Progenitor cell of endocrine pancreas (in vitro differentiated cells): ENCODE results near the gene ACTL6A. TPM values are rescaled to one million over a fixed set of nuclear protein-coding genes. Genes with fewer than 3 reads are reported as not detected.

ENCODE experiments used
- DNase-seq: peaks from one replicate; pipeline ENCODE4 v3.0.0; 2021; ENCODE audit warnings: low spot score; ENCODE audit not compliant: unreplicated experiment
- H3K27ac Mint-ChIP-seq: 2 replicates; pipeline ENCODE4 v1.8.0; 2021; ENCODE audit warnings: mild to moderate bottlenecking, moderate library complexity, mixed read lengths
- H3K27me3 Mint-ChIP-seq: 2 replicates; pipeline ENCODE4 v1.8.0; 2021; ENCODE audit warnings: mixed read lengths
- H3K36me3 Mint-ChIP-seq: 2 replicates; pipeline ENCODE4 v1.8.0; 2022; ENCODE audit warnings: mixed read lengths; ENCODE audit not compliant: insufficient read depth
- H3K4me1 Mint-ChIP-seq: 2 replicates; pipeline ENCODE4 v1.8.0; 2021; ENCODE audit warnings: low read depth, mixed read lengths
- H3K4me3 Mint-ChIP-seq: 2 replicates; pipeline ENCODE4 v1.8.0; 2021; ENCODE audit warnings: low read depth, mild to moderate bottlenecking, moderate library complexity, mixed read lengths
- H3K9me3 Mint-ChIP-seq: 2 replicates; pipeline ENCODE4 v1.8.0; 2021; ENCODE audit warnings: low read depth, mixed read lengths
- total RNA-seq: library from RNA; stranded (reverse); gene quantifications from 2 replicates; pipeline ENCODE4 v1.2.1, GENCODE V29; 2021
- TF ChIP-seq, protein P1 (sequence below): fragments of 200-600 bp; sonication (generic); IDR thresholded peaks from one replicate; pipeline ENCODE4 v1.5.0; 2021; ENCODE audit warnings: antibody characterized with exemption, mild to moderate bottlenecking; ENCODE audit not compliant: unreplicated experiment

ACTL6A gene
- total RNA-seq, 1 donor from 2014 or later, result 75.6 TPM

DNA sequence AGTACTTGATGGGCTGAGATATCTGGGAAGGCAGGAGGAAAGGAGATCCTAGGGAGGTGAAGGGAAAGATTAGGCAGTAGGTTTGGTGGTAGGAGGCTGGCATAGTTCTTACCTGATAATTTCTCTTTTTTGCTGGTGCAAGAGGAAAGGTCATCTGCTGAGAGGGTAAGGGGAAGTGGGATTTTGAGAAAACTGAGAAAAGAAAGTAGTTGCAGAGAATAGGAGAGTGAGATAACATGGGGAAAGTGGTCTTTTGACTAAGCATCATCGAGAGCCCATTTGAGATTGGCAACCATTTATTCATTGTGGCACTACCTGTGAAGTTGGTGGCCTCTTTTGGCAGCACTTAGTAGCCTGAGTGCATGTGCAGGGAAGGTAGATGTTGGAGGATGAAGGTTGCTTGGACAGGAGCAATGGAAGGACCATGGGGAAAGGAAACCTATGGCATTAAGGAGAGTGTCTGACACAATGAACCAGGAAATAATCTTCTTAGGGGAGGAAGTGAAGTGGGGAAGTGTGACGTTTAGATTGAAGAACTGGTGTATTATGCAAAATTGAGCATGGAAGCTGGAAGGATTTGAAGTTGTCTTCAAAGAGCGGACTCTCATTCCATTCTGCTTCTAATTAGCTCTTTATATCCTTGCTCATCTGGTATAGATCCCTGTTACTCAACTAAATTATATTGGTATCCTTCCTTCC lies 68.2 kb downstream of the ACTL6A start:
- no peaks in the 10 kb centered on the region for H3K27me3 Mint-ChIP-seq
- TF ChIP-seq, protein P1, sequence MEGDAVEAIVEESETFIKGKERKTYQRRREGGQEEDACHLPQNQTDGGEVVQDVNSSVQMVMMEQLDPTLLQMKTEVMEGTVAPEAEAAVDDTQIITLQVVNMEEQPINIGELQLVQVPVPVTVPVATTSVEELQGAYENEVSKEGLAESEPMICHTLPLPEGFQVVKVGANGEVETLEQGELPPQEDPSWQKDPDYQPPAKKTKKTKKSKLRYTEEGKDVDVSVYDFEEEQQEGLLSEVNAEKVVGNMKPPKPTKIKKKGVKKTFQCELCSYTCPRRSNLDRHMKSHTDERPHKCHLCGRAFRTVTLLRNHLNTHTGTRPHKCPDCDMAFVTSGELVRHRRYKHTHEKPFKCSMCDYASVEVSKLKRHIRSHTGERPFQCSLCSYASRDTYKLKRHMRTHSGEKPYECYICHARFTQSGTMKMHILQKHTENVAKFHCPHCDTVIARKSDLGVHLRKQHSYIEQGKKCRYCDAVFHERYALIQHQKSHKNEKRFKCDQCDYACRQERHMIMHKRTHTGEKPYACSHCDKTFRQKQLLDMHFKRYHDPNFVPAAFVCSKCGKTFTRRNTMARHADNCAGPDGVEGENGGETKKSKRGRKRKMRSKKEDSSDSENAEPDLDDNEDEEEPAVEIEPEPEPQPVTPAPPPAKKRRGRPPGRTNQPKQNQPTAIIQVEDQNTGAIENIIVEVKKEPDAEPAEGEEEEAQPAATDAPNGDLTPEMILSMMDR, result no peak
- peaks cover under 1% of the 10 kb centered on the region for H3K36me3 Mint-ChIP-seq
- no peak overlapping the region for H3K27ac Mint-ChIP-seq
- no peaks in the 10 kb centered on the region for H3K9me3 Mint-ChIP-seq
- DNase-seq, result no peak
- no peaks in the 10 kb centered on the region for H3K4me1 Mint-ChIP-seq
- no peak overlapping the region for H3K4me3 Mint-ChIP-seq

Other genes starting within 250 kb of the ACTL6A start
- gene ZNF639, start 239.9 kb upstream of the ACTL6A start, total RNA-seq, result 43.1 and 43.2 TPM in 2 replicates
- gene MFN1, start 215.2 kb upstream of the ACTL6A start, total RNA-seq, result 61.1 and 64.8 TPM in 2 replicates
- gene GNB4, start 111.5 kb upstream of the ACTL6A start, total RNA-seq, result 1.4 and 2.6 TPM in 2 replicates
- gene MRPL47, start 41.7 kb downstream of the ACTL6A start, total RNA-seq, result 44.3 and 46.5 TPM in 2 replicates
- gene NDUFB5, start 41.9 kb downstream of the ACTL6A start, total RNA-seq, result 77.3 and 82.8 TPM in 2 replicates
- gene USP13, start 90.1 kb downstream of the ACTL6A start, total RNA-seq, result 10.7 and 11.8 TPM in 2 replicates